GM18505 (cell line): ENCODE results near the gene TMEM190.

ENCODE experiments used
- ATAC-seq: cut with Tn5 transposase; IDR thresholded peaks from one replicate; pipeline ENCODE4 v1.9.1; 2021; ENCODE audit not compliant: unreplicated experiment
- POLR2A ChIP-seq: IDR thresholded peaks from 4 replicates; pipeline ENCODE4 v1.6.1; 2011; ENCODE audit warnings: borderline replicate concordance; ENCODE audit not compliant: insufficient read depth, insufficient read length; ENCODE audit errors: extremely low read depth

Gene TMEM190

DNA sequence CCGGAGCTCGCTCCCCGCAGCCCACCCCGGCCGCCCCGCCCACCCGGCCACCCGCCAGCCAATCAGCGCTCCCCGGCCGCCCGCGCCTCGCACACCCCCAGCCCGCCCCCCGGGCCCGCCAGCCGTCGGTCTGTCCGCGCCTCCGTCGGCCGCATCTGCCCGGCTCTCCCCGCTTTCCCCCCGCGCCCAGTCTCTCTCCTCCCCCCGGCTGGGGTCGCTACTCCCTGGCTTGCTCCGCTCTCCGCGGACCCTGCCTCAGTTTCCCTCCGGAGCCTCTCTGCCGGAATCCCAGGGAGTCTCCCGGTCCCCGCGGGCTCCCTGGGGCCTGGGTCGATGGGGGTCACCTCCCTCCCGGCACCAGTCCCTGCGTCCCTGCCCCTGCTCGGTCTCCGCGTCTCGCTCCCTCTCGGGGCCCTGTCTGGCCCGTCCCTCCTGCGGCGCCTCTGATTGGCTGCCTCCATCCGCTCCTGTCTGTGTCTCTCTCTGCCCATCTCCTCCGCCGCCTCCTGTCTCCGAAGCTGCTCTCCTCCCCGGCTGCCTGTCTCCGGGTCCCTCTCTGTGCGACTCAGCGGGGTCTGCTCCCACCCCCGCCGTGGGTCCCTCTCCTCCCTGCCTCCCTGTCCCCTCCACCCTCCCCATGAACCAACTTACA, 6.8 kb upstream of the TMEM190 start:
- ATAC-seq: no peak
- TF ChIP-seq POLR2A: no peak

- TF ChIP-seq POLR2A: no peak
- no peak for ATAC-seq
These were observed 6.2 kb upstream of the TMEM190 start, which contains the start of gene IL11 for GRCh38 chr19:55370305-55370988. Gene IL11, minus strand, starts transcription at chr19:55370463. Its CDS starts 153 bp downstream, at chr19:55370310.

DNA sequence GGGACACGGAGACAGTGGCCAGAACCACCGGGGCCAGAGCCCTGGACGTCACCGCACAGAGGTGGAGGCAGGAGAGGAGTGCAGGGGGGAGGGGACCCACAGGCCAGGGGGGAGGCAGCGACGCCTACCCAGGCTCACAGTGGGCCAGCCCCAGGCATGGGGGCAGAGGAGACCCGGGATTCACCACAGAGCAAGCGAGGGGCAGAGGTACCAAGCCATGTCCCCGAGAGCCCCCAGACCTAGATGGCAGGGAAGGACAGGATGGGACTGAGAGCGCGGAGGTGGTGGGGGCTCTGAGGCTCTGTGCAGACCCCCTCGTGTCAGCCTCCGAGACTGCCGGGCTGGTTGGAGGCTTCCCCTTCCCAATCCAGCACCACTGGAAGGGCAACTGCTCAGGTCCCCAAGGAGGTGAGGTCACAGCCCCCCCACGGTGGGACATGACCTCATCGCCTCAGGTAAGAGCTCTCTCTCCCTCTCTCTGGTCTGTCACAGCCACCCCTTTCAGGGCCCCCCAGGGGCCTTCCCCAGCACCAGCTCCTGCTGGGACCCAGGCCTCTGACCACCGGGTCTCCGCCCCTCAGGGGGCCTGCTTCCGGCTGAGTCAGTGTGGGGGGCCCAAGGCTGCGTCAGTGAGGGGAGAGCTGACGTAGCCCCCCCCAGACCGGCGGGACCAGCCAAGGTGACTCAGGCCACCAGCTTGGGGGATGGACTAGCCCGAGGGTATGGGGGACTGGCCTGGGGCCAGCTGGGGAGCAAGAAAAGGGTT, 4.1 kb upstream of the TMEM190 start:
- no peak for ATAC-seq
- no peak for TF ChIP-seq POLR2A

- ATAC-seq: no peak
- no peak for TF ChIP-seq POLR2A
These were observed 3.2 kb upstream of the TMEM190 start for GRCh38 chr19:55373306-55373992.

GRCh38 chr19:55373993-55374757, 2.5 kb upstream of the TMEM190 start:
- no peak for ATAC-seq
- no peak for TF ChIP-seq POLR2A

GRCh38 chr19:55377356-55378131, 918 bp downstream of the TMEM190 start:
- no peak for ATAC-seq
- no peak for TF ChIP-seq POLR2A

GRCh38 chr19:55379174-55379573, 2.5 kb downstream of the TMEM190 start:
- no peak for ATAC-seq
- TF ChIP-seq POLR2A: no peak

DNA sequence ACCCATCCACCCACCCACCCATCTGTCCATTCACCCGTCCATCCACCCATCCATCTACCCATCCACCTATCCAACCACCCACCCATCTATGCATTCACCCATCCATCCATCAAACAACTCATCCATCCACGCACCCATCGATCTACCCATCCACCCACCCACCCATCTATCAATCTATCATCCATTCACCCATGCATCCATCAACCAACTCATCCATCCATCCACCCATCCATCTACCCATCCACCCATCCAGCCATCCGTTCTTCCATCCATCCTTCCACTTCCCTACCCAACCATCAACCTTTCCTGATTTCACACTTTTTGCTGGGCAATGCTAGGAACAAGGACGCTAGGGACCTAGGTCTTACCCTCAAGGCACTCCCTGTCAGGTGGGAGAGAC, 5.4 kb downstream of the TMEM190 start:
- no peak for ATAC-seq
- no peak for TF ChIP-seq POLR2A

DNA sequence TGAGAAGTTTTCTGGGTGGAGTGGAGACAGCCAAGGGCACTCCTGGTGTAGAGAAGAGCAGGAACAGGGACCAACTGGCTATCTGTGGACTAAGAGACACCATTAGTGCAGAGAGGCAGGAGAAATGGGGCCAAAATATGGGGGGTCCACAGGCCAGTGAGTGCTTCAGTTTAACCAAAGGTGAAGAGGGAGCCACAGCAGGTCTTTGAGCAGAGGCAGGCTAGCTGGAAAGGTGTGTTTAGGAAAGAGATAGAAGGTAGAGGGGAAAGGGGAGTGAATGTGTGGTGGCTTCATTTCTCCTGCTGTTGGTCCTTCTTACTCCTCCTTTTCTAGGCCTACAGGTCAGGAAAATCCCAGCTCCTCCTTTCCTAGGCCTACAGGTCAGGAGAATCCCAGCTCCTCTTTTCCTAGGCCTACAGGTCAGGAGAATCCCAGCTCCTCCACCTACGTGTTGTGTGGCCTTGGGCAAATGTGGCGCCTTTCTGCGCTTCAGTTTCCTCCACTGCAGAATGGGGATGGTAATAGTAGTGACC, 6.0 kb downstream of the TMEM190 start:
- TF ChIP-seq POLR2A: no peak
- ATAC-seq: no peak

GRCh38 chr19:55383279-55384130, 6.9 kb downstream of the TMEM190 start:
- TF ChIP-seq POLR2A: peak; percentile 60
- no peak for ATAC-seq
